HCT116 (cell line): Measurements from ENCODE around the gene OR1F1. TPM values are rescaled to one million over a fixed set of nuclear protein-coding genes. Genes with fewer than 3 reads are reported as not detected.
A peak's percentile ranks its signal among the peaks of the same experiment; 100 is the strongest.

Experiments used
- ATAC-seq: fragments of 200-7000 bp; cut with Tn5 transposase; 2 replicates; pipeline ENCODE4 v1.9.1; 2020; ENCODE audit warnings: mild to moderate bottlenecking, moderate library complexity
- BruUV-seq: library from RNA; stranded (reverse); fragments of 400-500 nt; replicated peaks from 2 replicates; lab custom pipeline; 2021; lab: Mats Ljungman, UMichigan
- CTCF ChIA-PET: fragments of 300-600 bp; sonication (Branson Sonifier 250); formaldehyde crosslinking; loops from one replicate; lab custom pipeline; 2021; ENCODE audit warnings: antibody characterized with exemption; lab: Charles Lee
- POLR2A ChIA-PET: fragments of 300-600, 350-600 bp; sonication (Branson Sonifier 250); formaldehyde crosslinking; loops from one replicate; lab custom pipeline; 2021; ENCODE audit warnings: antibody characterized with exemption; lab: Charles Lee
- RAD21 ChIA-PET, 2 experiments: fragments of 300-600 bp; sonication (Branson Sonifier 250); formaldehyde crosslinking; loops; one replicate each; lab custom pipeline; 2023; ENCODE audit warnings: low total read pairs in 2 of 2; ENCODE audit not compliant: uncharacterized antibody in 2 of 2, unreplicated experiment in 2 of 2, low non-redundant PET in 1 of 2; lab: Charles Lee
- DNase-seq: peaks from one replicate; pipeline ENCODE4 v3.0.0-alpha.2; 2010; ENCODE audit warnings: low read depth, low spot score
- H2AFZ ChIP-seq: fragments of 200-600 bp; shearing (Covaris generic), sonication (generic); 2 replicates; pipeline ENCODE4 v1.6.1; 2017; ENCODE audit warnings: low read depth, mixed run types, mixed read lengths, antibody characterized with exemption, low read length; ENCODE audit not compliant: poor library complexity, severe bottlenecking
- H3K27ac ChIP-seq: 2 replicates; pipeline ENCODE4 v1.5.1; 2012; ENCODE audit warnings: low read depth, low read length
- H3K27me3 ChIP-seq: fragments of 200-600 bp; sonication (generic); 2 replicates; pipeline ENCODE4 v1.6.1; 2016; ENCODE audit warnings: mixed run types, low read length, mixed read lengths; ENCODE audit not compliant: insufficient read depth
- H3K36me3 ChIP-seq, 2 experiments: fragments of 200-500 bp in 1 of 2; fragments of 200-600 bp in 1 of 2; sonication (Bioruptor generic) in 1 of 2; sonication (generic) in 1 of 2; 2 replicates each; pipeline versions ENCODE4 v1.5.1 to v1.6.1; 2014 to 2016; ENCODE audit warnings: low read length in 2 of 2, inconsistent platforms in 1 of 2, mixed read lengths in 1 of 2, mixed run types in 1 of 2; ENCODE audit not compliant: insufficient read depth in 2 of 2, control insufficient read depth in 1 of 2
- H3K4me1 ChIP-seq, 2 experiments: fragments of 200-600 bp in 1 of 2; sonication (generic) in 1 of 2; 2 replicates each; pipeline versions ENCODE4 v1.5.1 to v1.6.1; 2012 to 2017; ENCODE audit warnings: low read length in 2 of 2, inconsistent platforms in 1 of 2, mild to moderate bottlenecking in 1 of 2, mixed read lengths in 1 of 2, mixed run types in 1 of 2, moderate library complexity in 1 of 2; ENCODE audit not compliant: insufficient read depth in 2 of 2, control insufficient read depth in 1 of 2
- H3K4me2 ChIP-seq: fragments of 200-600 bp; sonication (generic); 2 replicates; pipeline ENCODE4 v1.6.1; 2017; ENCODE audit warnings: mixed run types, low read length, mixed read lengths
- H3K4me3 ChIP-seq, 2 experiments: fragments of 200-600 bp in 1 of 2; sonication (generic) in 1 of 2; replicated peaks in 1 of 2; 2 replicates each; pipeline ENCODE4 v1.5.1; 2011 to 2016; ENCODE audit warnings: low read length in 2 of 2, control low read depth in 1 of 2, low read depth in 1 of 2, mild to moderate bottlenecking in 1 of 2, mixed read lengths in 1 of 2, mixed run types in 1 of 2
- H3K79me2 ChIP-seq: fragments of 200-600 bp; sonication (generic); 2 replicates; pipeline ENCODE4 v1.6.1; 2017; ENCODE audit warnings: mild to moderate bottlenecking, mixed run types, low read length, moderate library complexity, mixed read lengths; ENCODE audit not compliant: insufficient read depth
- H3K9ac ChIP-seq: fragments of 200-600 bp; sonication (generic); 2 replicates; pipeline ENCODE4 v1.6.1; 2016; ENCODE audit warnings: low read length, mixed read lengths
- H3K9me2 ChIP-seq: fragments of 200-600 bp; sonication (generic), shearing (Covaris generic); 2 replicates; pipeline ENCODE4 v1.6.1; 2017; ENCODE audit warnings: mixed run types, mild to moderate bottlenecking, moderate library complexity; ENCODE audit not compliant: insufficient read depth
- H3K9me3 ChIP-seq, 2 experiments: fragments of 200-500 bp in 1 of 2; fragments of 200-600 bp in 1 of 2; sonication (Bioruptor generic) in 1 of 2; sonication (generic) in 1 of 2; 2 replicates each; pipeline ENCODE4 v1.6.1; 2014 to 2017; ENCODE audit warnings: low read length in 2 of 2, mixed read lengths in 2 of 2, inconsistent platforms in 1 of 2, low read depth in 1 of 2, mild to moderate bottlenecking in 1 of 2, mixed run types in 1 of 2, moderate library complexity in 1 of 2; ENCODE audit not compliant: control insufficient read depth in 1 of 2, insufficient read depth in 1 of 2
- H4K20me1 ChIP-seq: fragments of 200-600 bp; sonication (generic), shearing (Covaris generic); 2 replicates; pipeline ENCODE4 v1.6.1; 2017; ENCODE audit warnings: mixed run types, mild to moderate bottlenecking, moderate library complexity; ENCODE audit not compliant: insufficient read depth
- EGR1 ChIP-seq: IDR thresholded peaks from 2 replicates; pipeline ENCODE4 v1.6.1; 2012; ENCODE audit warnings: low read depth
- EZH2phosphoT487 ChIP-seq: fragments of 200-600 bp; IDR thresholded peaks from 2 replicates; pipeline ENCODE4 v1.6.1; 2018; ENCODE audit warnings: antibody characterized with exemption, borderline replicate concordance
- POLR2A ChIP-seq: IDR thresholded peaks from 2 replicates; pipeline ENCODE4 v1.7.0; 2011; ENCODE audit warnings: borderline replicate concordance; ENCODE audit not compliant: insufficient read depth, insufficient read length; ENCODE audit errors: extremely low read depth
- POLR2AphosphoS5 ChIP-seq: IDR thresholded peaks from 2 replicates; pipeline ENCODE4 v1.6.1; 2011; ENCODE audit warnings: mild to moderate bottlenecking, low read depth, low read length, moderate library complexity
- YY1 ChIP-seq: IDR thresholded peaks from 2 replicates; pipeline ENCODE4 v1.6.1; 2011; ENCODE audit warnings: low read length, low read depth, moderate library complexity, mild to moderate bottlenecking; ENCODE audit not compliant: insufficient replicate concordance; ENCODE audit errors: extremely low read depth
- intact Hi-C: fragments of 100-400 bp; cut with micrococcal nuclease; formaldehyde crosslinking; loops from 2 replicates; pipeline ENCODE4 v1.10.0; 2022
- total RNA-seq: library from RNA; stranded (reverse); gene quantifications from one replicate; pipeline ENCODE4 v1.2.1, GENCODE V29; 2021; ENCODE audit not compliant: unreplicated experiment
- TF ChIP-seq, protein P1 (sequence below), 3 experiments: fragments of 200-600 bp in 1 of 3; sonication (generic) in 1 of 3; IDR thresholded peaks in 2 of 3; conservative IDR thresholded peaks in 1 of 3; 2 replicates each; pipeline ENCODE4 v1.5.1; 2012 to 2017; ENCODE audit warnings: low read depth in 2 of 3, low read length in 2 of 3, antibody characterized with exemption in 1 of 3, borderline replicate concordance in 1 of 3, control low read depth in 1 of 3, mild to moderate bottlenecking in 1 of 3, mixed read lengths in 1 of 3, mixed run types in 1 of 3, moderate library complexity in 1 of 3; ENCODE audit not compliant: insufficient read depth in 1 of 3

The OR1F1 gene
- total RNA-seq, 1 experiment from 2014 or later, result not detected

DNA sequence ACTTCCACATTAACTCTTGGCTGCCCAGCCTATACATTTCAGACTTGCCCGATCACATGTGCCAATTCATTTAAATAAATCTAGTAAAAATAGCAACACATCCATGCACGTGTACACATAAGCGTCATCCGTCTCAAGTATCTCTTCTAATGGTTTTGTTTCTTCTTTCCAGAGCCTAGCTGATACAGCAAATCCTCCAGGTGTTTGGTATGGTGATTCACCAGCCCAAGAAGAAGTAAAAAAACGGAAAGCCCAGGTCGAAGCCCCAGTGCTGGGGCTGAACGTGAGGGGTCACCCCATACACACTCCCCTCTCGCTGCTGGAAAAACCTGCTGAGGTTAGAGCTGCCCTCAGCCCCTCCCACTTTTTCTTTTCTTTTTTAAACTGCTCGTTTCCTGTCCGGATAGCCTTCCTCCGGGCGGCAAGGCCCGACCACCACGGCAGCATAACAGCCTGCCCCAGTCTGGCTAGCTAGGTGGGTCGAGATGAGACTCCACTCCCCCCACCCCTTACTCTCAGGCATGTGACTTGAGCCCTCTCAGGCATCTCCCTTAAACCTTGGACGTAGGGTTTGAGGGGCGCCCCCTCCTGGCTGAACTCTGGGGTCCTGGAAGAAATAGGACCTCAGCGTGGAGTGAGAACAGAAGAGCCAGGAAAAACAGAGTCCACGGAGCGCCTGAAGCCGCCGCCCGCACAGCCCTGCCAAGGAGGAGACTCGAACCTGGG, 13.9 kb upstream of the OR1F1 start:
- DNase-seq, result no peak
- POLR2A ChIA-PET, result interaction anchor here (0.7 to 2.0 kb wide), 6 partner anchors 10 to 270 kb away, joined by 3 to 9 read pairs (median 4); no protein-coding TSS in a partner anchor
- Histone ChIP-seq H3K79me2 (no peaks in the 10 kb centered on the region), H3K9me3 (no peaks in the 10 kb centered on the region), H2AFZ (peak overlapping the region; percentile 97)
- intact Hi-C loops, result loop anchor here (2.0 to 10.0 kb wide), 3 partner anchors 23 to 119 kb away; no protein-coding TSS in a partner anchor
- TF ChIP-seq POLR2AphosphoS5 (peak; percentile 20; the same call in 1 of the 2 replicates), EGR1 (no peak), YY1 (peak; percentile 29), POLR2A (peak; percentile 44), EZH2phosphoT487 (no peak)
- TF ChIP-seq, protein P1, sequence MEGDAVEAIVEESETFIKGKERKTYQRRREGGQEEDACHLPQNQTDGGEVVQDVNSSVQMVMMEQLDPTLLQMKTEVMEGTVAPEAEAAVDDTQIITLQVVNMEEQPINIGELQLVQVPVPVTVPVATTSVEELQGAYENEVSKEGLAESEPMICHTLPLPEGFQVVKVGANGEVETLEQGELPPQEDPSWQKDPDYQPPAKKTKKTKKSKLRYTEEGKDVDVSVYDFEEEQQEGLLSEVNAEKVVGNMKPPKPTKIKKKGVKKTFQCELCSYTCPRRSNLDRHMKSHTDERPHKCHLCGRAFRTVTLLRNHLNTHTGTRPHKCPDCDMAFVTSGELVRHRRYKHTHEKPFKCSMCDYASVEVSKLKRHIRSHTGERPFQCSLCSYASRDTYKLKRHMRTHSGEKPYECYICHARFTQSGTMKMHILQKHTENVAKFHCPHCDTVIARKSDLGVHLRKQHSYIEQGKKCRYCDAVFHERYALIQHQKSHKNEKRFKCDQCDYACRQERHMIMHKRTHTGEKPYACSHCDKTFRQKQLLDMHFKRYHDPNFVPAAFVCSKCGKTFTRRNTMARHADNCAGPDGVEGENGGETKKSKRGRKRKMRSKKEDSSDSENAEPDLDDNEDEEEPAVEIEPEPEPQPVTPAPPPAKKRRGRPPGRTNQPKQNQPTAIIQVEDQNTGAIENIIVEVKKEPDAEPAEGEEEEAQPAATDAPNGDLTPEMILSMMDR (IDR thresholded peaks at IDR 0.05 in 2 of 3, conservative IDR thresholded peaks at IDR 0.05 in 1 of 3; ENCODE audit: borderline replicate concordance in 1 of 3, insufficient read depth in 1 of 3, low read depth in 2 of 3, low read length in 2 of 3), result peak in 2 of 3 experiments; percentile 89 to 94; a peak in 4 of 6 replicates
- TF ChIP-seq, all 23 proteins: peak for 4
- Histone ChIP-seq H3K4me1 (peaks cover 35 to 54% of the 10 kb centered on the region in 2 experiments), H3K9me2 (no peaks in the 10 kb centered on the region), H3K36me3 (no peaks in the 10 kb centered on the region), H3K4me2 (peak overlapping the region; percentile 61), H4K20me1 (no peaks in the 10 kb centered on the region), H3K9ac (peak overlapping the region; percentile 15), H3K27ac (peak overlapping the region; percentile 26), H3K4me3 (peak overlapping the region; percentile 23 to 24), H3K27me3 (no peaks in the 10 kb centered on the region)
- CTCF ChIA-PET, result interaction anchor here (1.1 to 5.6 kb wide), 8 partner anchors 8 to 44 kb away, joined by 3 to 41 read pairs (median 12); no protein-coding TSS in a partner anchor
- RAD21 ChIA-PET, result interaction anchor here in 1 of 2 experiments (1.2 kb wide), 1 partner anchor 16 kb away, joined by 4 read pairs; no protein-coding TSS in a partner anchor
- ATAC-seq, result peak; percentile 30
- no TSS peak for BruUV-seq
